ENCODE data around the gene CNIH2.
A peak's percentile ranks its signal among the peaks of the same experiment; 100 is the strongest.
"Not testable (repeated sequence)": the region's sequence is repeated elsewhere in the genome, so short reads cannot be mapped to it uniquely, and the experiment has no call there.

CNIH2 gene

GRCh38 chr11:66239998-66240780, 37.8 kb upstream of the CNIH2 start:
- H3K4me1 ChIP-seq (ENCODE audit: control insufficient read depth, insufficient read depth, low read length): no peaks in the 10 kb centered on the region
- H3K4me3 ChIP-seq (ENCODE audit: low read depth, low read length): no peak overlapping the region
- H3K36me3 ChIP-seq (ENCODE audit: control insufficient read depth, insufficient read depth, low read length): peaks cover 8% of the 10 kb centered on the region
- H3K9me3 ChIP-seq (ENCODE audit: control insufficient read depth, insufficient read depth, low read length): no peaks in the 10 kb centered on the region
- H3K9ac ChIP-seq (ENCODE audit: low read depth, low read length): no peak overlapping the region
- no peaks in the 10 kb centered on the region for H3K27me3 ChIP-seq (ENCODE audit: control insufficient read depth, insufficient read depth, low read length)

- H3K27me3 ChIP-seq (ENCODE audit: control insufficient read depth, insufficient read depth, low read length): no peaks in the 10 kb centered on the region
- H3K36me3 ChIP-seq (ENCODE audit: control insufficient read depth, insufficient read depth, low read length): peaks cover 8% of the 10 kb centered on the region
- no peak overlapping the region for H3K9ac ChIP-seq (ENCODE audit: low read depth, low read length)
- no peak overlapping the region for H3K4me3 ChIP-seq (ENCODE audit: low read depth, low read length)
- no peaks in the 10 kb centered on the region for H3K4me1 ChIP-seq (ENCODE audit: control insufficient read depth, insufficient read depth, low read length)
- no peaks in the 10 kb centered on the region for H3K9me3 ChIP-seq (ENCODE audit: control insufficient read depth, insufficient read depth, low read length)
Observed at GRCh38 chr11:66240781-66241136, 37.2 kb upstream of the CNIH2 start.

- Histone ChIP-seq H3K4me3 (ENCODE audit: low read depth, low read length) (no peak overlapping the region), H3K27me3 (ENCODE audit: control insufficient read depth, insufficient read depth, low read length) (no peaks in the 10 kb centered on the region), H3K4me1 (ENCODE audit: control insufficient read depth, insufficient read depth, low read length) (no peaks in the 10 kb centered on the region), H3K9me3 (ENCODE audit: control insufficient read depth, insufficient read depth, low read length) (no peaks in the 10 kb centered on the region), H3K36me3 (ENCODE audit: control insufficient read depth, insufficient read depth, low read length) (peaks cover 8% of the 10 kb centered on the region), H3K9ac (ENCODE audit: low read depth, low read length) (no peak overlapping the region)
Observed at GRCh38 chr11:66242095-66242765, 35.7 kb upstream of the CNIH2 start.

- H3K4me1 ChIP-seq (ENCODE audit: control insufficient read depth, insufficient read depth, low read length): no peaks in the 10 kb centered on the region
- H3K36me3 ChIP-seq (ENCODE audit: control insufficient read depth, insufficient read depth, low read length): peaks cover 8% of the 10 kb centered on the region
- no peak overlapping the region for H3K4me3 ChIP-seq (ENCODE audit: low read depth, low read length)
- H3K27me3 ChIP-seq (ENCODE audit: control insufficient read depth, insufficient read depth, low read length): no peaks in the 10 kb centered on the region
- no peak overlapping the region for H3K9ac ChIP-seq (ENCODE audit: low read depth, low read length)
- no peaks in the 10 kb centered on the region for H3K9me3 ChIP-seq (ENCODE audit: control insufficient read depth, insufficient read depth, low read length)
Observed at GRCh38 chr11:66243782-66244535, 34.0 kb upstream of the CNIH2 start.

GRCh38 chr11:66247295-66247694, 30.7 kb upstream of the CNIH2 start:
- no peaks in the 10 kb centered on the region for H3K9me3 ChIP-seq (ENCODE audit: control insufficient read depth, insufficient read depth, low read length)
- no peaks in the 10 kb centered on the region for H3K36me3 ChIP-seq (ENCODE audit: control insufficient read depth, insufficient read depth, low read length)
- H3K27me3 ChIP-seq (ENCODE audit: control insufficient read depth, insufficient read depth, low read length): no peaks in the 10 kb centered on the region
- H3K4me3 ChIP-seq (ENCODE audit: low read depth, low read length): no peak overlapping the region
- H3K4me1 ChIP-seq (ENCODE audit: control insufficient read depth, insufficient read depth, low read length): no peaks in the 10 kb centered on the region
- H3K9ac ChIP-seq (ENCODE audit: low read depth, low read length): no peak overlapping the region

- Histone ChIP-seq H3K27me3 (ENCODE audit: control insufficient read depth, insufficient read depth, low read length) (no peaks in the 10 kb centered on the region), H3K36me3 (ENCODE audit: control insufficient read depth, insufficient read depth, low read length) (no peaks in the 10 kb centered on the region)
Observed at GRCh38 chr11:66247801-66248200, 30.2 kb upstream of the CNIH2 start.

GRCh38 chr11:66248903-66249302, 29.1 kb upstream of the CNIH2 start:
- Histone ChIP-seq H3K9me3 (ENCODE audit: control insufficient read depth, insufficient read depth, low read length) (no peaks in the 10 kb centered on the region), H3K27me3 (ENCODE audit: control insufficient read depth, insufficient read depth, low read length) (no peaks in the 10 kb centered on the region), H3K4me1 (ENCODE audit: control insufficient read depth, insufficient read depth, low read length) (no peaks in the 10 kb centered on the region), H3K4me3 (ENCODE audit: low read depth, low read length) (no peak overlapping the region), H3K9ac (ENCODE audit: low read depth, low read length) (no peak overlapping the region), H3K36me3 (ENCODE audit: control insufficient read depth, insufficient read depth, low read length) (no peaks in the 10 kb centered on the region)

More at GRCh38 chr11:66247801-66248200, 30.2 kb upstream of the CNIH2 start:
- no peaks in the 10 kb centered on the region for H3K9me3 ChIP-seq (ENCODE audit: control insufficient read depth, insufficient read depth, low read length)
- H3K4me3 ChIP-seq (ENCODE audit: low read depth, low read length): no peak overlapping the region
- H3K4me1 ChIP-seq (ENCODE audit: control insufficient read depth, insufficient read depth, low read length): no peaks in the 10 kb centered on the region
- no peak overlapping the region for H3K9ac ChIP-seq (ENCODE audit: low read depth, low read length)

- peaks cover 3% of the 10 kb centered on the region for H3K4me1 ChIP-seq (ENCODE audit: control insufficient read depth, insufficient read depth, low read length)
- H3K9ac ChIP-seq (ENCODE audit: low read depth, low read length): no peak overlapping the region
- H3K9me3 ChIP-seq (ENCODE audit: control insufficient read depth, insufficient read depth, low read length): no peaks in the 10 kb centered on the region
- H3K36me3 ChIP-seq (ENCODE audit: control insufficient read depth, insufficient read depth, low read length): no peaks in the 10 kb centered on the region
- H3K4me3 ChIP-seq (ENCODE audit: low read depth, low read length): no peak overlapping the region
- H3K27me3 ChIP-seq (ENCODE audit: control insufficient read depth, insufficient read depth, low read length): no peaks in the 10 kb centered on the region
Observed at GRCh38 chr11:66251809-66252208, 26.2 kb upstream of the CNIH2 start.

- H3K27me3 ChIP-seq (ENCODE audit: control insufficient read depth, insufficient read depth, low read length); H3K4me3 ChIP-seq (ENCODE audit: low read depth, low read length); H3K9ac ChIP-seq (ENCODE audit: low read depth, low read length); H3K9me3 ChIP-seq (ENCODE audit: control insufficient read depth, insufficient read depth, low read length); H3K4me1 ChIP-seq (ENCODE audit: control insufficient read depth, insufficient read depth, low read length); H3K36me3 ChIP-seq (ENCODE audit: control insufficient read depth, insufficient read depth, low read length): not testable (repeated sequence)
Observed at GRCh38 chr11:66253081-66253480, 24.9 kb upstream of the CNIH2 start.

GRCh38 chr11:66258473-66258893, 19.5 kb upstream of the CNIH2 start:
- Histone ChIP-seq H3K36me3 (ENCODE audit: control insufficient read depth, insufficient read depth, low read length) (peaks cover 21% of the 10 kb centered on the region), H3K4me3 (ENCODE audit: low read depth, low read length) (peak overlapping the region; percentile 93)

GRCh38 chr11:66259225-66259624, 18.8 kb upstream of the CNIH2 start:
- Histone ChIP-seq H3K4me1 (ENCODE audit: control insufficient read depth, insufficient read depth, low read length) (peaks cover 6% of the 10 kb centered on the region), H3K9me3 (ENCODE audit: control insufficient read depth, insufficient read depth, low read length) (no peaks in the 10 kb centered on the region), H3K9ac (ENCODE audit: low read depth, low read length) (no peak overlapping the region), H3K27me3 (ENCODE audit: control insufficient read depth, insufficient read depth, low read length) (no peaks in the 10 kb centered on the region), H3K36me3 (ENCODE audit: control insufficient read depth, insufficient read depth, low read length) (peaks cover 21% of the 10 kb centered on the region), H3K4me3 (ENCODE audit: low read depth, low read length) (no peak overlapping the region)

More at GRCh38 chr11:66258473-66258893, 19.5 kb upstream of the CNIH2 start:
- Histone ChIP-seq H3K4me1 (ENCODE audit: control insufficient read depth, insufficient read depth, low read length) (peaks cover 6% of the 10 kb centered on the region), H3K27me3 (ENCODE audit: control insufficient read depth, insufficient read depth, low read length) (no peaks in the 10 kb centered on the region), H3K9ac (ENCODE audit: low read depth, low read length) (peak overlapping the region; percentile 90), H3K9me3 (ENCODE audit: control insufficient read depth, insufficient read depth, low read length) (no peaks in the 10 kb centered on the region)

All from iPS-15b (cell line).